GM23248 (cell line): ENCODE results near the gene EXOG. TPM values are rescaled to one million over a fixed set of nuclear protein-coding genes. Genes with fewer than 3 reads are reported as not detected.

Experiments used
- DNase-seq: peaks from one replicate; pipeline ENCODE4 v3.0.0-alpha.2; 2015
- H2AFZ ChIP-seq: fragments of 200-600 bp; sonication (generic); 2 replicates; pipeline ENCODE4 v1.6.1; 2016; ENCODE audit warnings: antibody characterized with exemption
- H3F3A ChIP-seq: fragments of 200-600 bp; sonication (generic); 2 replicates; pipeline ENCODE4 v1.6.1; 2016; ENCODE audit warnings: mild to moderate bottlenecking, antibody characterized with exemption, mixed run types; ENCODE audit not compliant: insufficient read depth
- H3K27ac ChIP-seq: fragments of 200-600 bp; sonication (generic); 2 replicates; pipeline ENCODE4 v1.5.1; 2016; ENCODE audit warnings: mild to moderate bottlenecking
- H3K27me3 ChIP-seq: fragments of 200-600 bp; sonication (generic); replicated peaks from 2 replicates; pipeline ENCODE4 v1.6.1; 2016; ENCODE audit warnings: mild to moderate bottlenecking; ENCODE audit not compliant: insufficient read depth
- H3K36me3 ChIP-seq: fragments of 200-600 bp; sonication (generic); 2 replicates; pipeline ENCODE4 v1.6.1; 2016; ENCODE audit warnings: low read depth, mild to moderate bottlenecking
- H3K4me1 ChIP-seq: fragments of 200-600 bp; sonication (generic); 2 replicates; pipeline ENCODE4 v1.6.1; 2016; ENCODE audit warnings: mild to moderate bottlenecking; ENCODE audit not compliant: insufficient read depth
- H3K4me2 ChIP-seq: fragments of 200-600 bp; sonication (generic); one replicate; pipeline ENCODE4 v1.6.1; 2016; ENCODE audit warnings: mild to moderate bottlenecking; ENCODE audit not compliant: unreplicated experiment
- H3K4me3 ChIP-seq: fragments of 200-600 bp; sonication (generic); 2 replicates; pipeline ENCODE4 v1.5.1; 2016; ENCODE audit warnings: mild to moderate bottlenecking
- H3K79me2 ChIP-seq: fragments of 200-600 bp; sonication (generic); 2 replicates; pipeline ENCODE4 v1.6.1; 2016; ENCODE audit warnings: mild to moderate bottlenecking; ENCODE audit not compliant: insufficient read depth
- H3K9ac ChIP-seq: fragments of 200-600 bp; sonication (generic); 2 replicates; pipeline ENCODE4 v1.6.1; 2016; ENCODE audit warnings: mild to moderate bottlenecking
- H3K9me2 ChIP-seq: fragments of 200-600 bp; sonication (generic); 2 replicates; pipeline ENCODE4 v1.6.1; 2016; ENCODE audit warnings: mixed run types, mild to moderate bottlenecking, moderate library complexity; ENCODE audit not compliant: insufficient read depth
- H3K9me3 ChIP-seq: fragments of 200-600 bp; sonication (generic); one replicate; pipeline ENCODE4 v1.6.1; 2017; ENCODE audit warnings: low read depth
- H4K20me1 ChIP-seq: fragments of 200-600 bp; sonication (generic); 2 replicates; pipeline ENCODE4 v1.6.0; 2016; ENCODE audit not compliant: insufficient read depth
- EZH2 ChIP-seq: fragments of 200-600 bp; sonication (generic); IDR thresholded peaks from 2 replicates; pipeline ENCODE4 v1.6.1; 2018; ENCODE audit warnings: antibody characterized with exemption, mild to moderate bottlenecking; ENCODE audit not compliant: insufficient read depth, poor library complexity, severe bottlenecking
- EZH2phosphoT487 ChIP-seq: fragments of 200-600 bp; sonication (generic); IDR thresholded peaks from 2 replicates; pipeline ENCODE4 v1.6.1; 2018; ENCODE audit warnings: antibody characterized with exemption, moderate library complexity, mild to moderate bottlenecking, low read depth; ENCODE audit not compliant: insufficient read depth
- WGBS, 2 experiments: methylation state at CpG; one replicate each; pipeline ENCODE4 v1.1.6; 2015 to 2017; ENCODE audit warnings: low lambda C conversion rate in 2 of 2, low coverage in 1 of 2; ENCODE audit errors: missing lambda C conversion rate in 2 of 2; 5-methylcytosine and 5-hydroxymethylcytosine counted together
- in situ Hi-C: fragments of 300-500 bp; cut with MboI; formaldehyde crosslinking; loops from 2 replicates; pipeline ENCODE4 v1.15.0; 2020
- polyA plus RNA-seq: library from polyadenylated mRNA; unstranded; fragments of >200 nt; fragmentation: Nextera tagmentation; extraction: Ambion mirVana; gene quantifications from 2 replicates; pipeline ENCODE4 v1.2.1, GENCODE V29; 2016
- total RNA-seq: library from RNA; depleted of rRNA; stranded (reverse); fragments of >200 nt; shearing (Covaris generic); gene quantifications from 2 replicates; pipeline ENCODE4 v1.2.3, GENCODE V29; 2014

Gene EXOG
- total and polyA plus RNA-seq, 2 experiments from 2014 or later = 6.4 to 8.2 TPM

GRCh38 chr3:38519000-38519399, 22.9 kb downstream of the EXOG start:
- peaks cover 10% of the 10 kb centered on the region for H3K4me1 ChIP-seq
- H3K36me3 ChIP-seq = 0 out of 2 replicates have a peak, but pooled peaks cover 4% of the 10 kb centered on the region
- H3K4me3 ChIP-seq = no peak overlapping the region
- WGBS, 2 experiments = 6 to 7% methylated on average over 1 of the region's 1 CpG
- DNase-seq = peak; percentile 58
- TF ChIP-seq EZH2 (no peak), EZH2phosphoT487 (no peak)
- peaks cover 19% of the 10 kb centered on the region for H3F3A ChIP-seq
- no peaks in the 10 kb centered on the region for H3K9me2 ChIP-seq
- H3K4me2 ChIP-seq = no peak overlapping the region
- H3K79me2 ChIP-seq = no peaks in the 10 kb centered on the region
- no peak overlapping the region for H2AFZ ChIP-seq
- H4K20me1 ChIP-seq = no peaks in the 10 kb centered on the region; the same call in 1 of the 2 replicates
- H3K9ac ChIP-seq = no peak overlapping the region
- no peaks in the 10 kb centered on the region for H3K9me3 ChIP-seq
- H3K27me3 ChIP-seq = no peaks in the 10 kb centered on the region
- no peak overlapping the region for H3K27ac ChIP-seq
- in situ Hi-C loops = no loop called here

- TF ChIP-seq EZH2 (no peak), EZH2phosphoT487 (no peak)
- peaks cover 22% of the 10 kb centered on the region for H3F3A ChIP-seq
- no peaks in the 10 kb centered on the region; the same call in 1 of the 2 replicates for H4K20me1 ChIP-seq
- H3K36me3 ChIP-seq = 0 out of 2 replicates have a peak, but pooled peaks cover 4% of the 10 kb centered on the region
- WGBS, 2 experiments = 62 to 63% methylated on average over 5 of the region's 5 CpGs
- H3K4me2 ChIP-seq = no peak overlapping the region
- no peaks in the 10 kb centered on the region for H3K79me2 ChIP-seq
- peaks cover 10% of the 10 kb centered on the region for H3K4me1 ChIP-seq
- H3K27me3 ChIP-seq = no peaks in the 10 kb centered on the region
- no peak overlapping the region for H3K9ac ChIP-seq
- H3K4me3 ChIP-seq = no peak overlapping the region
- in situ Hi-C loops = loop anchor here (10.0 kb wide), 3 partner anchors 135 to 475 kb away; no protein-coding TSS in a partner anchor
- no peaks in the 10 kb centered on the region for H3K9me2 ChIP-seq
- no peaks in the 10 kb centered on the region for H3K9me3 ChIP-seq
- no peak overlapping the region for H2AFZ ChIP-seq
- H3K27ac ChIP-seq = no peak overlapping the region
- no peak for DNase-seq
These were observed 23.5 kb downstream of the EXOG start for GRCh38 chr3:38519651-38520050.

GRCh38 chr3:38521391-38521987, 25.3 kb downstream of the EXOG start:
- TF ChIP-seq EZH2 (no peak), EZH2phosphoT487 (no peak)
- WGBS, 2 experiments = 0 to 2% methylated on average over 5 of the region's 5 CpGs
- peaks cover 10% of the 10 kb centered on the region for H3K4me1 ChIP-seq
- in situ Hi-C loops = loop anchor here (10.0 kb wide), 3 partner anchors 133 to 473 kb away; no protein-coding TSS in a partner anchor
- H3K79me2 ChIP-seq = no peaks in the 10 kb centered on the region
- H3K9ac ChIP-seq = no peak overlapping the region
- H3K9me3 ChIP-seq = no peaks in the 10 kb centered on the region
- H3K27ac ChIP-seq = no peak overlapping the region
- no peak overlapping the region for H2AFZ ChIP-seq
- no peaks in the 10 kb centered on the region for H3K9me2 ChIP-seq
- H3K36me3 ChIP-seq = 0 out of 2 replicates have a peak, but pooled peaks cover 11% of the 10 kb centered on the region
- no peak overlapping the region for H3K4me2 ChIP-seq
- DNase-seq = peak; percentile 63
- no peaks in the 10 kb centered on the region; the same call in 1 of the 2 replicates for H4K20me1 ChIP-seq
- H3K27me3 ChIP-seq = no peaks in the 10 kb centered on the region
- no peak overlapping the region for H3K4me3 ChIP-seq
- peaks cover 22% of the 10 kb centered on the region for H3F3A ChIP-seq

- H3K4me3 ChIP-seq = no peak overlapping the region
- WGBS, 2 experiments = 81 to 84% methylated on average over 6 of the region's 6 CpGs
- H3K9me3 ChIP-seq = no peaks in the 10 kb centered on the region
- peaks cover 10% of the 10 kb centered on the region for H3K4me1 ChIP-seq
- in situ Hi-C loops = loop anchor here (10.0 kb wide), 3 partner anchors 133 to 473 kb away; no protein-coding TSS in a partner anchor
- H3K9me2 ChIP-seq = no peaks in the 10 kb centered on the region
- H3K4me2 ChIP-seq = no peak overlapping the region
- peaks cover 19% of the 10 kb centered on the region for H3F3A ChIP-seq
- no peaks in the 10 kb centered on the region for H3K27me3 ChIP-seq
- H4K20me1 ChIP-seq = no peaks in the 10 kb centered on the region; the same call in 1 of the 2 replicates
- no peak overlapping the region for H3K9ac ChIP-seq
- TF ChIP-seq EZH2 = no peak
- TF ChIP-seq EZH2phosphoT487 = no peak
- 0 out of 2 replicates have a peak, but pooled peaks cover 9% of the 10 kb centered on the region for H3K36me3 ChIP-seq
- H3K27ac ChIP-seq = no peak overlapping the region
- H2AFZ ChIP-seq = no peak overlapping the region
- H3K79me2 ChIP-seq = no peaks in the 10 kb centered on the region
- no peak for DNase-seq
These were observed 25.9 kb downstream of the EXOG start for GRCh38 chr3:38522002-38522401.
